Measurements from ENCODE around the gene YDJC.
"Not testable (repeated sequence)": the region's sequence is repeated elsewhere in the genome, so short reads cannot be mapped to it uniquely, and the experiment has no call there.

Gene YDJC

DNA sequence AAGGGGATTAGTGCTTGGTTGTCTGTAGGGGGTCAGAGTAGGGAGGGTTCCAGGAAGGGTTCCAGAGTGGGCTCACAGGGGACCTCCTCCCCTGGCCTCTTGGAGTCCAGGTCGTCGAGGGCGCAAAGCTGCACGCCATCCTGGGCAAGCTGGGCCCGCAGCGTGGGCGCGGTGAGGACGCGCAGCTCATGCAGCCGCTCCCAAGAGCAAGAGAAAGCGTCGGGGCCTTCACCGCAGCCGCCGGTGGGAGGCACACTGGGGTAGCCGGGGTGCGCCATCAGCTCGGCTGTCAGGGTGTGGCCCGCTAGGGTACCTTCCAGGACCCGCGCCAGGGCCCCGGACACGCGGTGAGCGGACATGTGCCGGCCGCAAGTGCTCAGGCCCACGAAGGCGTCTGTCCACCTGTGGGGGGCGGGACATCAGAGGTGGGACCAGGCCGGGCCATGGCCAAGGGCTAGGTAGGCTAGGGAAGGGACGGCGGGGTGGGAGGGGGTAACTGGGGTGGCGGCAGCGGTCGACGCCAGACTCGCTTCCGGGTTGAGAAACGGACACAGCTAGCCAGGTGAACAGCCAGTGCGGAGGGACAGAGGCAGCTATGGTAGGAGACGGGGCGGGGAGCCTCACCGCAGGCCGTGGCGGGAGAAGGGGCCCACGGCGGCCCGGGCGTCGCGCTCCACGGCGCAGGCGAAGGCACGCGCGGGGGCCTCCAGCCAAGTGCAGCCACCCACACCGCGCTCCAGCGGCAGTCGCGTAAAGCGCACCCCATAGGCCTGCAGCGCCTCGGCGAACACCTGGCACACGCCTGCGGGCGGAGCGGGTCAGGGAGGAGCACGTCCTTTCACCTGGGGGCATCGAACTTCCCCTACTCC is 1.2 kb downstream of the YDJC start:
- DNase-seq, result no peak

DNA sequence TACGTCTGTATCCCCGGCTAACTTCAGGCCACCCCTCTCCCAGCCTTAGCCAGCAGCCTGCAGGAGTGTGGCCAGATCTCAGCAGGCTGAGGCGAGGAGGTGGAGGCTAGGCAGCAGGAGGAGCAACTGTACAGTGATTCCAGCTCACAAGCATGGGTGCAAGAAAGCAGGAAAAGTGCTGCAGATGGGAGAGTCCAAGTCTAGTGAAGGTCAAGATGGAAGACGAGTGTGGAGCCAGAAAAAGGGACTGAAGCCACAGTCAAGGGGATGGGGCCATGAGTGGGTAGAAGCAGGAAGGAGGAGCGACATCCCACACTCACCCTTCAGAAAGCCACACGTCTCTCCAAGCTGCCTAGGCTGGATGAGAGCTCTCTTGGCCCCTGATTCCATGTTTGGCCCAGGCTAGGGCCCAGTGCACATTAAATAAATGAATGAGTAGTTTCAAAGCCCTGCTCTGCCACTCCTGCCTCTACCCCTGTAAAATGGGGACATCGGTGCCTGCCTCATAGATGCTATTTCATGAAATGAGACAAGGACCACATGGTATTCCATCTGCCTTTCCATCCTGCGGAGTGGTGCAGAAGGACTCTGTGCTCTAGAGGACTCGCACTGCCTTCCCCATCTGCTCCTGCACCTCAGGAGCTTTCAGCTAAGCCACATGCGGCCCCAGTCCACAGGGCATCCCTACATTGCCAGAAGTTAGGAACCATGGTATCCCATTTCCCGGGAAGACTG is 2.9 kb downstream of the YDJC start:
- no peak for DNase-seq

- DNase-seq, result no peak
Observed at GRCh38 chr22:21626073-21626734, 3.6 kb downstream of the YDJC start.

DNA sequence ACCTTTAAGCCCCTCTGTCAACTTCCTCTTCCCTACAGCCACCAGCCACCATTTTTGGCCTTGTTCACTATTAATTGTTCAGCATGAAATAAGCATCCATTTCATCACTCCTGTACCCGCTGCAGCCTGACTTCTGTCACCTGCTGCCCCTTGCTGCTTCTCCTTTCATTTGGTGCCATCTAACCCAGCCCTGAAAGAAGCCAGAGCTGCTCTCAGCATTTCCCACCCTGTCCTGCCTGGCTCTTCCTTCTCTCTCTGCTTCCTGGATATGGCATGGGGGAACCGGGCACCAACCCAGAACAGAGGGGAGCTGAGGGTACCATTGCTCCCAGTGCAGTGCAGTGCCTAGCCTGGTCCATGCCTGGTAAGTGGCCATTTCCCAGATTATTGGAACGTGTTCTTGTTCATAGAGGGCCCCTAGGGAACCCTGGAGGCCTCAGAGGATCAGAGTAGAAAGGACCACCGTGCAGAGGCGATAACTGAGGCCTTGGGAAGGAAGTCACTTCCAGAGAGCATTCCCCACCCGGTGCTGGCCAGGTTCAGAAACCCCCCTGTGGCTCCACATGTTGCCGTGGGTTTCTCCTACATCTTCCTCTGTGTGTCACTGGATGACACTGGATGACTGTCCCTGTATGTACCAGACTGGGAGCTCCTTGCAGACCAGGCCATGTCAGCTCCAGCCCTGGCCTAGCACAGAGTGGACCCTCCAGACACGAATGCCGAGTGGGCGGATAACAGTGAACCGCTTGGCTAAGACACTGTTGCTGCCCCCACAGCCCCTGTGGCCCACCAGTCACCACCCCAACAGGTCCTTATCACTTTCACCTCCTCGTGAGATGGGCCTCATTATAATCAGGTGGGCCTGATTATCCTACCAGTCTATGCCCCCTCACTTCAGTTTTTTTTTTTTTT is 4.7 kb downstream of the YDJC start:
- DNase-seq, result no peak

DNA sequence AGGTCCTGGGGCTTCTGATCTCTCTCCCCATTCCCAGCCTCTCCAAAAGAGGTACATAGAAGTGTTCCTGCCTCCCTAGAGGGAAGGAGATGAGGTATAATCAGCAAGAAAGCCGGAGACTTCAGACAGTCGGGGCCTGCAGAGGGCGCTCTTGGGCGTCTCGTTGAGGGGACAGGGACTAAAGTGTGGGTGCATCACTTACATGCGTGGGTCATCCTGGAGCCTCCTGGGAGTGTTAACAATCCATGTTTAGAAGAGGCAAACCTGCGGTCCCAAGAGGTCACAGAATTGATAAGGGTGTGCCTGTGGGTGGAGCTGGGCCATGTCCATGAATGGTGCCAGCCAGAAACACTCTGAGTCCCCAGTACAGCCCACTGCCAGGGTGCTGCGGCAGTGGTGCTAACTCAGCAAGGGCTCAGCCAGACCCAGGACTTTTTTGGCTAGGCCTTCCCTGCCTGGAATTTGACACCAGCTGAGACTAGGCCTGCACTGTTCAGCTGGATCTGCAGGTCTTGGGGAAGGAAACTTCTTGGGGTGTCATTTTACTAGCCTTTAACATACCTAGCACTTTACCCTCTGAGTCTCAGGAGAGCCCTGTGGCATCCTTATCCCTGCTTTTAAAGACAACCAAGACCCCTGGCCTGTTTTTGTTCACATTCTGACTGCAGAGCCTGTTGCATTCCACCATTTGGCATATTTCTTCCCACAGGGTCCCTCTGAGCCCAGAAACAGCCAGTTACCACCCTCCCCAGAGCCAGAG is 5.5 kb downstream of the YDJC start:
- DNase-seq, result no peak

DNA sequence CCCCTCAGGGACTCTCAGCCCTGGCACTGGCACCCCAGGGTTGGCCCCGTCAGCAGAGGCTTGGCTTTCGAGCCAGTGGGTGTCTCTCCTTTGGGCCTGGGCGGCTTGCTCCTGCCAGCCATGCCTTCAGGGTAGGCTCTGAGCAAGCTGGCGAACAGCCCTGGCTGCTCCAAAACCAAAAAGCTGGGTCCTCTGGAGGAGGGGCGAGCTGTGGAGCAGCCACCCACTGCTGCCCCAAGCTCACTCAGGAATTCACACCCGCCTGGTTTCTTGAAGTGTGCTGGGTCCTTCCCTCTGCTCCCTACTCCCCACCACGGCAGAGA is 6.2 kb downstream of the YDJC start:
- DNase-seq, result no peak

DNA sequence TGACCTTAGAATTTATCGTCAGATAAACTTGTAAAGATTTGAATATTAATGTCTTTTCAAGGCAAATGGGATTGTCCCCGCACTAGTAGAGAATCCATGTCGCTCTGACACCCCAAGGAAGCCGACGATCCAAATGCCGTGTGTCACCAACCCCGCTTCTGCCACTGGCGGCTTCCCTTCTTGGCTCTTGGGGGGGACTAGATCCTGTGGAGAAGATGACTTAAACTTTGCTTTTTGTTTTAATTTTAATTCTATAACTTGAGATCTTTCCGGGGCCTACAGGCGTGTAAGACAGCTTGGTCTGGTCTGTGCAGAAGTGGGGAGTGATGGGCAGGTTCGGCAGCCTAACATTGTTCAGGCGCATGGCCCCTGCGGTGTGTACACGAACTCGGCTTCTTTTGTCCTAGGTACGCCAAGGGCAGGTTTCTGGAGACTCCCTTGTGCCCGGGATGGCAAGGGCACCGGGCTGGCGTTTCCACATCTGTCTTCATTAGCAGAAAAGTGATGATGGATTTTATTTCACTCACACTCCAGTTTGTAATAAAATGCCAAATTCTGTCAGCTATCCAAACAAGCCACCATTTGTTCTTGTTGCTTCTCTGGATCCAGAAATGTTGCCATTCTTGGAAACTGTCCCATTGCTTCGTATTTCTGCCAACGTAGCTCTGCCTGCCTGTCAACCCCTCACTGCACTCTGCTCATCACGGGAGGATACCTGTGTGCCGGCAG is 6.7 kb downstream of the YDJC start:
- no peak for DNase-seq

DNA sequence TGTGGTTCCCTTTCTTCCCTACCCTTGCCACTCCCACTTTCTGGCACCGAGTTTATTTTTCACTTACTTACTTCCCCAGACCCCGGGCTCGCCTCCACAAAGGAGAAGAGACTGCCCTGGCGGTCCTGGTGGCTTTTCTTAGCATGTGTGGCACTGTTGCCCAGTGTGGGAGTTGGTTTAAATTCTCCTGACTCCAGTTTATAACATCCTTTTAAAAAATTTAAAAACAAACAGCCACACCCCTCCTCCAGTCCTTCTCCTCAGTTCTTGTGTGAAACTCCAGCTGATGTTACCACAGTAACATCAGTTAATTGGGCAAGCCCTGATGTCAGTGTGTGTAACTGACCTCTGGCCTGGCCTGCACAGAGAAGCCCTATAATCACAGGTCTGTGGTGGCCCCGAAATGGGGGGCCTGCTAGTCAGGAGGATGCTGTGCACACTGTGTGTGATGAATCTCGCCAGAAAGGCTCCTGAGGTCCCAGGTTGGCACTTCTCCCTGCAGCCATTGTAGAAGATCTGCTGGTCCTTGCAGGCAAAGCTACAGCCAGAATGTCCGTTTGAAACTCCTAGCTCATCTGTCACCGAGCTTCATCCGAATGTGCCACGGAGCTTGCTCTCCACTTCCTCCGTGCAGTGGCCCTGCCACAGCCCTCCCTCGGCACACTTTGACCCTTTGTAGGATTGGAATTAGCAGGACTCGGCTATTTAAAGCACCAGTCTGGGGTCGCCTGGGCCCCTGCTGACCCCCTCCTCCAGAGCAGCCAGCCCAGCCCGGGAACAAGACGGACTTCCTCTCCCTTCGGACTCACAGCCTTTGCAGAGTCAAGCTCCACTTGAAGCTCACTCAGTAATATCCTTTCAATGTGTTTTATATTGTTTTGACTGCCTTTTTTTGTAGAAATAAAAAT is 7.6 kb downstream of the YDJC start:
- DNase-seq, result no peak

DNA sequence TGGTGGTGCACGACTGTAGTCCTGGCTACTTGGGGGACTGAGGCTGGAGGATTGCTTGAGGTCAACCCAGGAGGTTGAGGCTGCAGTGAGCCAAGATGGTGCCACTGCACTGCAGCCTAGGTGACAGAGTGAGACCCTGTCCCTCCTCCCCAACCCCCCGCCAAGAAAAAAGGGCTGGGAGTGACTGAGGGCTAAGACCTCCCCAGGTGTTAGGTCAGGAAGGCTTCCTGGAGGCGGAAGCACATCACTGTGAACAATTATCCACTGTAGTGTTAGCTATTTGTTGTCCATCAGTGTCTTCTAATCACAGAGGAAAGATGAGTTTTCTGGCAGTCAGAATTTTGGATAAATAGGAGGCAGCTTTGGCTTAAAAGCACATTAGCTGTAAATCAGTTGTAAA is 8.8 kb downstream of the YDJC start:
- DNase-seq, result no peak

DNA sequence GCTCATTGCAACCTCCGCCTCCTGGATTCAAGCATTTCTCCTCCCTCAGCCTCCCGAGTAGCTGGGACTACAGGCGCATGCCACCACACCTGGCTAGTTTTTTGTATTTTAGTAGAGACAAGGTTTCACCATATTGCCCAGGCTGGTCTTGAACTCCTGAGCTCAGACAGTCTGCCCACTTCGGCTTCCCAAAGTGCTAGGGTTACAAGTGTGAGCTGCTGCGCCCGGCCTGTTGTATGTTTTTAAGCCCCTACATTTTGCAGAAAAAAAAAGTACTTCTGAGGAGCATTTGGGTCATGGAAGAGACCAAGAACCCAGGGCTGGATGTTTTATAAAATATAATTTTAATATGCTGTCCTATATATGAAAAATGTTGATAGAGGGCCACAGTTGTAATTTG is 12.5 kb downstream of the YDJC start:
- DNase-seq, result not testable (repeated sequence)

DNA sequence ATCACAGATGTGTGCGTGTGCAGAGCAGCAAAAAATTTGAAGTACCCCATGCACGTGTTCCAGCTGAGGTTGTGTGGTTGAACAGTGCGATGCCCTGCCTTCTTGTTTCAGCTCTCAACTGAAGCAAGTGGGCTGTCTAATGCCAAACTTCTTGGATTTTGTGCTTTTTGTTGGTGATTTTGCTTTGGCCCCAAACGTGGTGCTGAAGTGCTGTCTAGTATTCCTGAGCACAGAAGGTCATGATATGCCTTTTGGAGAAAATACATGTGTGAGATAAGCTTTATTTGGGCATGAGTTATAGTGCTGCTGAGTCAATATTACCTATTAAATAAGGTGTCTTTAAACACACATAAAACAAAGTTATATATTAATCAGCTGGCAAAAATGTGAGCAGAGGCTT is 14.1 kb downstream of the YDJC start:
- no peak for DNase-seq

GRCh38 chr22:21613553-21614233 is 16.1 kb downstream of the YDJC start:
- no peak for DNase-seq

GRCh38 chr22:21612858-21613257 is 17.0 kb downstream of the YDJC start:
- DNase-seq, result no peak

DNA sequence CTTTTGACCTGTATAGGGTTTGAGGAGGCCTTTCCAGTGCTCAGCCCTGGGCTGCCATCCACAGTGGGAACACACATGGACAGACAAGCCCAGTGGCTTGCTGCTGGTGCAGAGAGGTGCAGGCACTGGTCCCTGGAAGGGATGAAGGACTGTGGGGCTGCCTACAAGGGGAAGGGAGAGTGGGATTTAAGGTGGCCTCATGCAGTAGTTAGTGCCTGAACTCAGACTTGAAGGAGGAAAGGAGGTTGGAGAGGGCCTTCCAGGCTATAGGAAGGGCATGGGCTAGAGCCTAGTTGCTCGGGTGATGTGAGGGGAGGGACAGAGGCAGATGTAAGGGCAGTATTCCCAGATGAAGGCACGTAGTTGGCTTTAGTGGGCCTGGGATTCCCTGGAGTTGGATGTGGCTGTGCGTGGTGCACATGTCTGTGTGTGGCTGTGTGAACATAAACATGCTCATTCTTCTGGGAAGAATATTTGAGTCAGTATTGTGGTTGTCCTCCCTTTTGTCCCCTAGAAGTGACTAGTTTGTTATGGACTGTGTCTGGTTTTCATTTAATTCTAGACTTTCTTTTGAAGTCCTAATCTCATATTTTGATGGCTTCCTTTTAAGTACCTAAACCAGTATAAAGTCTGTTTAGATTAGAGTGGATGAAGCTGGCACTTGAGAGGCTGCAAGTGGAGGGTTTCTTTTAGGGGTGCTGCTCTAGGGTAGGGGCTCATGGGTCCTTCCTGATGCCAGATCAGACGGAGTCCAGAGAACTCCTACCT is 18.4 kb downstream of the YDJC start:
- DNase-seq, result no peak

GRCh38 chr22:21609556-21610157 is 20.2 kb downstream of the YDJC start:
- not testable (repeated sequence) for DNase-seq

DNA sequence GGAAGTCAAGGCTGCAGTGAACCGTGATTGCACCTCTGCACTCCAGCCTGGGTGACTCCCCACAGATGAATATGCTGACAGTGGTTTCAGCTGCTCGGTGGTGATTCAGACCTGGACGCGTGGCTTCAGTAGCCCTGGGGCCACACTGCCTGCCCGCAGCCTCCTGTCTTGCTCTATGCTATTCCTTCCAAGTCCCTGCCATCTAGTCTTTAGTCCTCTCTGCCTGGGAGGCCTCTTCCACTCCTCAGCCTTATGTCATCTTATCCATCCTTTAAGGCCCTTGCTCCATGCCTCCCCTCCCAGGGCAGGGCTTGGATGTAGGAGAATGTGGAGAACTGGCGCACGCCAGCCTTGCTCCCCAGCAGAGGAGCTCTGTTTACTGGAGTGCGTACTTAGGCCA is 23.0 kb downstream of the YDJC start:
- DNase-seq, result no peak

- DNase-seq, result no peak
Observed at GRCh38 chr22:21605887-21606564, 23.8 kb downstream of the YDJC start.

GRCh38 chr22:21603973-21604372 is 25.8 kb downstream of the YDJC start:
- DNase-seq, result no peak

All from NCI-H1048 (cell line).